ENCODE measurements around the gene PGS1. TPM values are rescaled to one million over a fixed set of nuclear protein-coding genes. Genes with fewer than 3 reads are reported as not detected.

PGS1 gene
- total and polyA plus RNA-seq, 9 donors = 13.5 to 50.2 (median 35.0) TPM

GRCh38 chr17:78368348-78368747 is 10.1 kb upstream of the PGS1 start:
- TF ChIP-seq EP300 (IDR thresholded peaks at IDR 0.05) (no peak), CTCF (IDR thresholded peaks at IDR 0.05) (no peak), POLR2A (IDR thresholded peaks at IDR 0.05) (no peak)

GRCh38 chr17:78368854-78369495 is 9.5 kb upstream of the PGS1 start:
- H3K4me1 ChIP-seq (ENCODE audit: insufficient read depth) = peaks cover 16% of the 10 kb centered on the region
- TF ChIP-seq CTCF (IDR thresholded peaks at IDR 0.05) (no peak), POLR2A (IDR thresholded peaks at IDR 0.05) (no peak), EP300 (IDR thresholded peaks at IDR 0.05) (no peak)
- intact Hi-C loops (cut with DNase I) = loop anchor here in 1 of 4 donors (10.0 kb wide), 1 partner anchor 114 kb away; no protein-coding TSS in a partner anchor
- H3K4me3 ChIP-seq = no peak overlapping the region
- DNase-seq = no peak
- no peaks in the 10 kb centered on the region for H3K9me3 ChIP-seq
- no peaks in the 10 kb centered on the region for H3K36me3 ChIP-seq
- H3K27me3 ChIP-seq = no peaks in the 10 kb centered on the region
- no peak overlapping the region for H3K27ac ChIP-seq
- 95 to 97% (median 95%) methylated on average over 8 of the region's 8 CpGs for WGBS, 3 donors

More at GRCh38 chr17:78368348-78368747, 10.1 kb upstream of the PGS1 start:
- Histone ChIP-seq H3K36me3 (no peaks in the 10 kb centered on the region), H3K9me3 (no peaks in the 10 kb centered on the region), H3K4me3 (no peak overlapping the region), H3K27ac (no peak overlapping the region), H3K27me3 (no peaks in the 10 kb centered on the region), H3K4me1 (ENCODE audit: insufficient read depth) (peaks cover 16% of the 10 kb centered on the region)
- intact Hi-C loops (cut with DNase I) = loop anchor here in 1 of 4 donors (10.0 kb wide), 1 partner anchor 114 kb away; no protein-coding TSS in a partner anchor
- no peak for DNase-seq
- 77 to 87% (median 84%) methylated on average over 6 of the region's 6 CpGs for WGBS, 3 donors

- H3K4me3 ChIP-seq = no peak overlapping the region
- peaks cover 16% of the 10 kb centered on the region for H3K4me1 ChIP-seq (ENCODE audit: insufficient read depth)
- intact Hi-C loops (cut with DNase I) = loop anchor here in 2 of 4 donors (10.0 kb wide), 2 partner anchors 115 to 245 kb away; partner anchors contain the start of gene TMC6 (in 1 of the 2)
- WGBS, 3 donors = 65 to 72% (median 71%) methylated on average over 13 of the region's 13 CpGs
- H3K9me3 ChIP-seq = no peaks in the 10 kb centered on the region
- DNase-seq = no peak
- H3K36me3 ChIP-seq = no peaks in the 10 kb centered on the region
- H3K27me3 ChIP-seq = no peaks in the 10 kb centered on the region
- no peak for TF ChIP-seq CTCF (IDR thresholded peaks at IDR 0.05)
- no peak for TF ChIP-seq POLR2A (IDR thresholded peaks at IDR 0.05)
- no peak for TF ChIP-seq EP300 (IDR thresholded peaks at IDR 0.05)
- H3K27ac ChIP-seq = no peak overlapping the region
Measured at GRCh38 chr17:78369791-78370381, 8.6 kb upstream of the PGS1 start.

GRCh38 chr17:78371056-78371455 is 7.4 kb upstream of the PGS1 start:
- Histone ChIP-seq H3K27me3 (no peaks in the 10 kb centered on the region), H3K4me3 (no peak overlapping the region), H3K27ac (no peak overlapping the region), H3K9me3 (no peaks in the 10 kb centered on the region), H3K36me3 (no peaks in the 10 kb centered on the region), H3K4me1 (ENCODE audit: insufficient read depth) (peaks cover 5% of the 10 kb centered on the region)
- TF ChIP-seq POLR2A (IDR thresholded peaks at IDR 0.05) (no peak), CTCF (IDR thresholded peaks at IDR 0.05) (no peak), EP300 (IDR thresholded peaks at IDR 0.05) (no peak)
- no peak for DNase-seq
- intact Hi-C loops (cut with DNase I) = loop anchor here in 1 of 4 donors (10.0 kb wide), 1 partner anchor 246 kb away; the partner anchor contains the start of gene TMC6
- 81 to 86% (median 86%) methylated on average over 7 of the region's 7 CpGs for WGBS, 3 donors

All from ovary (tissue), 9 donors.